Fibroblast of pulmonary artery (primary cell): ENCODE measurements around the gene AATK.
"Not testable (repeated sequence)": the region's sequence is repeated elsewhere in the genome, so short reads cannot be mapped to it uniquely, and the experiment has no call there.

Source experiments
- DNase-seq: peaks from one replicate; pipeline ENCODE4 v3.0.0-alpha.2; 2010; ENCODE audit warnings: low read depth
- H3K4me3 ChIP-seq: replicated peaks from 2 replicates; pipeline ENCODE4 v1.5.1; 2011; ENCODE audit warnings: low read depth, mild to moderate bottlenecking, control low read depth, low read length, moderate library complexity
- CTCF ChIP-seq: IDR thresholded peaks from 2 replicates; pipeline ENCODE4 v1.5.1; 2011; ENCODE audit warnings: mild to moderate bottlenecking, control low read depth, low read length, inconsistent platforms; ENCODE audit errors: missing control alignments

AATK gene

GRCh38 chr17:81081222-81082176, 84.5 kb downstream of the AATK start:
- no peak for TF ChIP-seq CTCF
- no peak overlapping the region for H3K4me3 ChIP-seq
- no peak for DNase-seq

- no peak for TF ChIP-seq CTCF
- no peak for DNase-seq
- H3K4me3 ChIP-seq = no peak overlapping the region
Observed at GRCh38 chr17:81080019-81080418, 86.0 kb downstream of the AATK start.

- DNase-seq, H3K4me3 ChIP-seq: not testable (repeated sequence)
Observed at GRCh38 chr17:81078026-81078913, 87.8 kb downstream of the AATK start.

- DNase-seq = no peak
Observed at GRCh38 chr17:81076141-81076679, 89.8 kb downstream of the AATK start.

GRCh38 chr17:81075307-81075706, 90.7 kb downstream of the AATK start:
- no peak for TF ChIP-seq CTCF
- no peak for DNase-seq
- H3K4me3 ChIP-seq = no peak overlapping the region

More at GRCh38 chr17:81076141-81076679, 89.8 kb downstream of the AATK start:
- TF ChIP-seq CTCF = no peak
- H3K4me3 ChIP-seq = no peak overlapping the region

GRCh38 chr17:81074875-81075274, 91.1 kb downstream of the AATK start:
- no peak for DNase-seq
- H3K4me3 ChIP-seq = no peak overlapping the region
- TF ChIP-seq CTCF = no peak
